ENCODE data around the gene GLI2. TPM values are rescaled to one million over a fixed set of nuclear protein-coding genes. Genes with fewer than 3 reads are reported as not detected.

The GLI2 gene
- polyA plus RNA-seq, 3 donors, result not detected

DNA sequence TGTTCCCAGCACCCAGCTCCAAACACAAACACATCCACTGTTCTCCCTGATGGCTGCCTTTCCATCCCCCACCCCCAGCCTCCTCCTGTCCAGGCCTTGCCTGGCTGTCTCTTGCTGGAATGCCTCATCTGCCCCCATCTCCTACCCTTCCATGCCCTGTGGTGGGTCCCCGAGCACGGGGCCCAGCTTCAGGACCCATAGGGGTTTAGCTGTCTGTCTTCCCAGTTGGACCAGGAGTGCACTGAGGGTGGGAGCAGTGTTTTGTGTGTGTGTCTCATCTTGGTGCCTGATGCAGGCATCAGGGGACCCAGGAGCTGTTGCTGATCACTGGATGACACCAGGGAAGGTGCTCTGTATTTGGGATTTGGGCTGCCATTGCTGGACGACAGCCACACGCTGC, 34.5 kb downstream of the GLI2 start:
- Mint-ChIP-seq H3K9me3 (no peaks in the 10 kb centered on the region), H3K36me3 (no peaks in the 10 kb centered on the region), H3K4me3 (no peak overlapping the region), H3K27ac (no peak overlapping the region), H3K4me1 (no peaks in the 10 kb centered on the region), H3K27me3 (ENCODE audit: low read depth in 3 of 3) (peaks cover 0 to 2% (median 0%) of the 10 kb centered on the region in 3 donors)
- Histone ChIP-seq H3K27ac (ENCODE audit: low read depth in 1 of 2, low read length in 2 of 2) (no peak overlapping the region), H3K4me1 (ENCODE audit: control insufficient read depth in 1 of 2, insufficient read depth in 2 of 2, low read length in 2 of 2) (no peaks in the 10 kb centered on the region), H3K9me3 (replicated peaks in 1 of 2; ENCODE audit: control insufficient read depth in 1 of 2, insufficient read depth in 1 of 2, low read length in 2 of 2) (no peaks in the 10 kb centered on the region), H3K79me2 (ENCODE audit: insufficient read depth, low read length) (no peaks in the 10 kb centered on the region), H4K20me1 (ENCODE audit: insufficient read depth, low read length) (no peaks in the 10 kb centered on the region), H3K9ac (ENCODE audit: insufficient read depth, low read length, poor library complexity, severe bottlenecking) (no peak overlapping the region), H3K4me3 (replicated peaks in 1 of 3; ENCODE audit: low read depth in 2 of 3, low read length in 3 of 3) (no peak overlapping the region), H2AFZ (ENCODE audit: insufficient read depth, low read depth, low read length, poor library complexity, severe bottlenecking) (no peak overlapping the region), H3K4me2 (replicated peaks; ENCODE audit: extremely low read depth, low read length, poor library complexity, severe bottlenecking) (no peak overlapping the region), H3K36me3 (replicated peaks in 1 of 2; ENCODE audit: control insufficient read depth in 1 of 2, insufficient read depth in 2 of 2, low read length in 2 of 2) (no peaks in the 10 kb centered on the region), H3K27me3 (ENCODE audit: control insufficient read depth in 2 of 2, insufficient read depth in 2 of 2, low read length in 2 of 2) (no peaks in the 10 kb centered on the region)
- intact Hi-C loops (cut with micrococcal nuclease), result no loop called here
- TF ChIP-seq, protein P1, sequence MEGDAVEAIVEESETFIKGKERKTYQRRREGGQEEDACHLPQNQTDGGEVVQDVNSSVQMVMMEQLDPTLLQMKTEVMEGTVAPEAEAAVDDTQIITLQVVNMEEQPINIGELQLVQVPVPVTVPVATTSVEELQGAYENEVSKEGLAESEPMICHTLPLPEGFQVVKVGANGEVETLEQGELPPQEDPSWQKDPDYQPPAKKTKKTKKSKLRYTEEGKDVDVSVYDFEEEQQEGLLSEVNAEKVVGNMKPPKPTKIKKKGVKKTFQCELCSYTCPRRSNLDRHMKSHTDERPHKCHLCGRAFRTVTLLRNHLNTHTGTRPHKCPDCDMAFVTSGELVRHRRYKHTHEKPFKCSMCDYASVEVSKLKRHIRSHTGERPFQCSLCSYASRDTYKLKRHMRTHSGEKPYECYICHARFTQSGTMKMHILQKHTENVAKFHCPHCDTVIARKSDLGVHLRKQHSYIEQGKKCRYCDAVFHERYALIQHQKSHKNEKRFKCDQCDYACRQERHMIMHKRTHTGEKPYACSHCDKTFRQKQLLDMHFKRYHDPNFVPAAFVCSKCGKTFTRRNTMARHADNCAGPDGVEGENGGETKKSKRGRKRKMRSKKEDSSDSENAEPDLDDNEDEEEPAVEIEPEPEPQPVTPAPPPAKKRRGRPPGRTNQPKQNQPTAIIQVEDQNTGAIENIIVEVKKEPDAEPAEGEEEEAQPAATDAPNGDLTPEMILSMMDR (IDR thresholded peaks at IDR 0.05), result no peak
- 100% methylated on average over 3 of the region's 4 CpGs for WGBS (ENCODE audit: insufficient coverage)
- DNase-seq, result no peak

DNA sequence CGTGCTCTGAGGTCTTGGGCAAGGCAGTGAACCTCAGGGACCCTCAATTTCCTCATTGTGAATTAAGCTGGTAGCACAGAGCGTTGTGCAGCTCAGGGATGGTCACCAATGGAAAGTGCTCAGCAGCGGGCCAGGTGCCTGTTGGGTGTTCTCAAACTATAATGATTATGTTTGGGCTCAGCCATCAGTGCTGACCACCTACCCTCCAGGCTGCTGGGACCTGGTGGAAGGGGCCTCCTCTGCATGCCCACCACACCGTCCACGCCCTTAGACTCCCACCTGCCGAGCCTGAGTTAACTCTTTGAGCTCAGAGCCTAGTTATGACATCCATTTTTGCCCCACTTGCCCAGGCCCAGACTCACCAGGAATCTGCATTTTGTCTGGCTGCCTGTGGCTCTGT, 35.0 kb downstream of the GLI2 start:
- no peaks in the 10 kb centered on the region for H3K79me2 ChIP-seq (ENCODE audit: insufficient read depth, low read length)
- 87% methylated on average over 4 of the region's 6 CpGs for WGBS (ENCODE audit: insufficient coverage)
- no peak overlapping the region for H3K27ac Mint-ChIP-seq
- intact Hi-C loops (cut with micrococcal nuclease), result no loop called here
- H3K36me3 ChIP-seq (replicated peaks in 1 of 2; ENCODE audit: control insufficient read depth in 1 of 2, insufficient read depth in 2 of 2, low read length in 2 of 2), result no peaks in the 10 kb centered on the region
- no peak overlapping the region for H3K9ac ChIP-seq (ENCODE audit: insufficient read depth, low read length, poor library complexity, severe bottlenecking)
- no peaks in the 10 kb centered on the region for H4K20me1 ChIP-seq (ENCODE audit: insufficient read depth, low read length)
- no peaks in the 10 kb centered on the region for H3K27me3 ChIP-seq (ENCODE audit: control insufficient read depth in 2 of 2, insufficient read depth in 2 of 2, low read length in 2 of 2)
- H3K4me3 Mint-ChIP-seq, result no peak overlapping the region
- no peak overlapping the region for H3K4me2 ChIP-seq (replicated peaks; ENCODE audit: extremely low read depth, low read length, poor library complexity, severe bottlenecking)
- no peak overlapping the region for H2AFZ ChIP-seq (ENCODE audit: insufficient read depth, low read depth, low read length, poor library complexity, severe bottlenecking)
- H3K4me1 ChIP-seq (ENCODE audit: control insufficient read depth in 1 of 2, insufficient read depth in 2 of 2, low read length in 2 of 2), result no peaks in the 10 kb centered on the region
- H3K4me1 Mint-ChIP-seq, result no peaks in the 10 kb centered on the region
- H3K4me3 ChIP-seq (replicated peaks in 1 of 3; ENCODE audit: low read depth in 2 of 3, low read length in 3 of 3), result no peak overlapping the region
- H3K27ac ChIP-seq (ENCODE audit: low read depth in 1 of 2, low read length in 2 of 2), result no peak overlapping the region
- H3K27me3 Mint-ChIP-seq (ENCODE audit: low read depth in 3 of 3), result peaks cover 0 to 2% (median 0%) of the 10 kb centered on the region in 3 donors
- no peaks in the 10 kb centered on the region for H3K9me3 ChIP-seq (replicated peaks in 1 of 2; ENCODE audit: control insufficient read depth in 1 of 2, insufficient read depth in 1 of 2, low read length in 2 of 2)
- no peak for DNase-seq
- H3K9me3 Mint-ChIP-seq, result no peaks in the 10 kb centered on the region
- no peaks in the 10 kb centered on the region for H3K36me3 Mint-ChIP-seq
- TF ChIP-seq, protein P1 (IDR thresholded peaks at IDR 0.05), result no peak

Measured in CD14-positive monocyte (primary cell).